Fibroblast of lung (primary cell): Measurements from ENCODE around the gene DCST2. TPM values are rescaled to one million over a fixed set of nuclear protein-coding genes. Genes with fewer than 3 reads are reported as not detected.

Source experiments
- DNase-seq, 2 donors: peaks; one replicate each; pipeline versions ENCODE4 v3.0.0 to v3.0.0-alpha.2; 2010; ENCODE audit warnings: low read depth in 2 of 2
- H2AFZ ChIP-seq: 2 replicates; pipeline ENCODE4 v1.5.1; 2012; ENCODE audit warnings: low read length, control low read depth, inconsistent platforms
- H3K27ac ChIP-seq: 2 replicates; pipeline ENCODE4 v1.5.1; 2011; ENCODE audit warnings: low read length, control low read depth; ENCODE audit not compliant: insufficient read depth
- H3K27me3 ChIP-seq: 2 replicates; pipeline ENCODE4 v1.5.1; 2011; ENCODE audit warnings: mild to moderate bottlenecking, low read length; ENCODE audit not compliant: control insufficient read depth, insufficient read depth
- H3K36me3 ChIP-seq: 2 replicates; pipeline ENCODE4 v1.5.1; 2011; ENCODE audit warnings: low read length; ENCODE audit not compliant: control insufficient read depth, insufficient read depth
- H3K4me1 ChIP-seq: 2 replicates; pipeline ENCODE4 v1.5.1; 2011; ENCODE audit warnings: low read length; ENCODE audit not compliant: control insufficient read depth, insufficient read depth; ENCODE audit errors: extremely low read depth
- H3K4me2 ChIP-seq: 2 replicates; pipeline ENCODE4 v1.5.1; 2011; ENCODE audit warnings: low read length, control low read depth; ENCODE audit not compliant: insufficient read depth; ENCODE audit errors: extremely low read depth
- H3K4me3 ChIP-seq, 4 experiments: fragments of 200-600 bp in 1 of 4; sonication (generic) in 1 of 4; replicated peaks in 1 of 4; 2 replicates each; pipeline ENCODE4 v1.5.1; 2011 to 2016; ENCODE audit warnings: low read length in 4 of 4, low read depth in 3 of 4, mild to moderate bottlenecking in 3 of 4, control low read depth in 2 of 4, inconsistent platforms in 1 of 4, mixed read lengths in 1 of 4; ENCODE audit not compliant: insufficient read depth in 1 of 4; ENCODE audit errors: control extremely low read depth in 1 of 4
- H3K79me2 ChIP-seq: 2 replicates; pipeline ENCODE4 v1.5.1; 2012; ENCODE audit warnings: mild to moderate bottlenecking, low read length, inconsistent platforms; ENCODE audit not compliant: control insufficient read depth, insufficient read depth
- H3K9ac ChIP-seq: 2 replicates; pipeline ENCODE4 v1.5.1; 2011; ENCODE audit warnings: mild to moderate bottlenecking, low read length, control low read depth; ENCODE audit not compliant: insufficient read depth
- H3K9me3 ChIP-seq: 2 replicates; pipeline ENCODE4 v1.5.1; 2012; ENCODE audit warnings: low read depth, low read length; ENCODE audit not compliant: control insufficient read depth, insufficient read depth
- H4K20me1 ChIP-seq: 2 replicates; pipeline ENCODE4 v1.5.1; 2011; ENCODE audit warnings: low read length; ENCODE audit not compliant: control insufficient read depth, insufficient read depth; ENCODE audit errors: extremely low read depth
- EZH2 ChIP-seq: IDR thresholded peaks from 2 replicates; pipeline ENCODE4 v1.5.1; 2012; ENCODE audit warnings: low read length, control low read depth, mild to moderate bottlenecking; ENCODE audit errors: missing control alignments
- polyA plus RNA-seq, 2 donors: library from polyadenylated mRNA; depleted of rRNA in 1 of 2; stranded (reverse) in 1 of 2; unstranded in 1 of 2; fragments of >200 nt; gene quantifications; 2 replicates each; pipeline ENCODE4 v1.2.1, GENCODE V29; 2011 to 2012; ENCODE audit warnings: missing spikeins in 1 of 2
- total RNA-seq: library from RNA; depleted of rRNA; stranded (reverse); fragments of >200 nt; gene quantifications from 2 replicates; pipeline ENCODE4 v1.2.1, GENCODE V29; 2014
- TF ChIP-seq, protein P1 (sequence below), 2 donors: IDR thresholded peaks in 1 of 2; conservative IDR thresholded peaks in 1 of 2; 1 replicate in 1 of 2; 2 replicates in 1 of 2; pipeline ENCODE4 v1.5.1; 2011 to 2012; ENCODE audit warnings: low read length in 2 of 2, control low read depth in 1 of 2, inconsistent platforms in 1 of 2, low read depth in 1 of 2, mild to moderate bottlenecking in 1 of 2

Gene DCST2
- total and polyA plus RNA-seq, 2 donors (not counting 1 experiment from before 2014, with no cell fraction given): 0.06 to 0.17 TPM

DNA sequence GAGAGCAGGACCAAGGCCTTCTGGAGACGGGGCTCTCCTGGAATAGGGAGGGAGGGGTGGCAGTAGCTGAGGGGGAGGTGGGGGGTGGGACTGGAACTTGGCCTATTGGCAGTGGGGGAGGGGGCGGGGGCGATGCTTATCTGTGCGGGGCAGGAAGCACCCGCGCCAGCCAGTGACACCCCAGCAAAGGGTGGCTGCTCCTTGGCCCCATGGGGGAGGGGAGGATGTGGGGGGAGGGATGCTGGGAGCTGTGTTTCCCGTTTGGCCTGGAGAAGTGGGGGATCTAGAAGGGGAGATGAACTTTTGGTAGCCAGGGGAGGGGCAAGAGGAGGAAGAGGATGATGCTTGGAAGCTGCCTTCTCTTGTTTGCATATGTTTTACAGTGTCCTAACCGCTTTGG is 19.9 kb downstream of the DCST2 start:
- H3K79me2 ChIP-seq: no peaks in the 10 kb centered on the region
- H3K9me3 ChIP-seq: no peaks in the 10 kb centered on the region
- H3K4me2 ChIP-seq: no peak overlapping the region
- H3K27me3 ChIP-seq: no peaks in the 10 kb centered on the region
- peaks cover 7% of the 10 kb centered on the region for H3K36me3 ChIP-seq
- peaks cover 11% of the 10 kb centered on the region for H3K4me1 ChIP-seq
- no peaks in the 10 kb centered on the region for H4K20me1 ChIP-seq
- no peak overlapping the region for H3K9ac ChIP-seq
- no peak overlapping the region for H2AFZ ChIP-seq
- TF ChIP-seq, protein P1, sequence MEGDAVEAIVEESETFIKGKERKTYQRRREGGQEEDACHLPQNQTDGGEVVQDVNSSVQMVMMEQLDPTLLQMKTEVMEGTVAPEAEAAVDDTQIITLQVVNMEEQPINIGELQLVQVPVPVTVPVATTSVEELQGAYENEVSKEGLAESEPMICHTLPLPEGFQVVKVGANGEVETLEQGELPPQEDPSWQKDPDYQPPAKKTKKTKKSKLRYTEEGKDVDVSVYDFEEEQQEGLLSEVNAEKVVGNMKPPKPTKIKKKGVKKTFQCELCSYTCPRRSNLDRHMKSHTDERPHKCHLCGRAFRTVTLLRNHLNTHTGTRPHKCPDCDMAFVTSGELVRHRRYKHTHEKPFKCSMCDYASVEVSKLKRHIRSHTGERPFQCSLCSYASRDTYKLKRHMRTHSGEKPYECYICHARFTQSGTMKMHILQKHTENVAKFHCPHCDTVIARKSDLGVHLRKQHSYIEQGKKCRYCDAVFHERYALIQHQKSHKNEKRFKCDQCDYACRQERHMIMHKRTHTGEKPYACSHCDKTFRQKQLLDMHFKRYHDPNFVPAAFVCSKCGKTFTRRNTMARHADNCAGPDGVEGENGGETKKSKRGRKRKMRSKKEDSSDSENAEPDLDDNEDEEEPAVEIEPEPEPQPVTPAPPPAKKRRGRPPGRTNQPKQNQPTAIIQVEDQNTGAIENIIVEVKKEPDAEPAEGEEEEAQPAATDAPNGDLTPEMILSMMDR (conservative IDR thresholded peaks at IDR 0.05 in 1 of 2, IDR thresholded peaks at IDR 0.05 in 1 of 2; ENCODE audit: low read depth in 1 of 2, low read length in 2 of 2): no peak
- no peak for TF ChIP-seq EZH2
- no peak overlapping the region for H3K27ac ChIP-seq
- DNase-seq: no peak
- no peak overlapping the region for H3K4me3 ChIP-seq

- Histone ChIP-seq H3K4me3 (no peak overlapping the region), H2AFZ (no peak overlapping the region), H3K27me3 (no peaks in the 10 kb centered on the region), H3K27ac (no peak overlapping the region), H3K9ac (no peak overlapping the region), H4K20me1 (no peaks in the 10 kb centered on the region), H3K36me3 (peaks cover 7% of the 10 kb centered on the region), H3K9me3 (no peaks in the 10 kb centered on the region), H3K79me2 (no peaks in the 10 kb centered on the region), H3K4me1 (peaks cover 7% of the 10 kb centered on the region), H3K4me2 (no peak overlapping the region)
- TF ChIP-seq EZH2: no peak
- TF ChIP-seq, protein P1 (conservative IDR thresholded peaks at IDR 0.05 in 1 of 2, IDR thresholded peaks at IDR 0.05 in 1 of 2; ENCODE audit: low read depth in 1 of 2, low read length in 2 of 2): no peak
- no peak for DNase-seq
Measured at GRCh38 chr1:155012776-155013602, 20.6 kb downstream of the DCST2 start.

DNA sequence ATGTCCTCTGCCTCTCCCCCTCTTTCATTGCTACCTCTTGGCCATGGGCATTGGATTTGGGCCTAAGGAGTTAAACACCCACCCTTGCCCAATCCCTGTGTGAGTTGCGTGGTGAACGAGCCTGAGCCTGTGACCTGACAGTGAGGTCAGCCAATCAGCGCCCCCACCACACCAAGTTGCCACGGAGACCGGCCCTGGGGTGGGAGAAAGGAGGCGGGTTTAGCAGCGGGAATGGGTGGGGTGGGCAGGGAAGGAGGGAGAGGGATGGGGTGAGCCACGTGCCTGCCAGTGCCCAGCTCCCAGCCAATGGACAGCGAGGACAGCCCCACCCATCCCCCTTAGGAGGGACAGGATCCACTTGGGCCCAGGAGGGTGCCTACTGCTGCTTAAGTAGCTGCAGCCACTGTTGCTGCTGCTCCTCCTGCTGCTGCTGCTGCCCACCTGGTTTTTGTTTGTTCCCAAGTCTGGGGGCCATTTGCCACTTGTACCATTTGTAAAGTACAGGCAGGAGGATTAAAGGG is 21.5 kb downstream of the DCST2 start:
- H3K27me3 ChIP-seq: no peaks in the 10 kb centered on the region
- H2AFZ ChIP-seq: no peak overlapping the region
- H3K4me3 ChIP-seq: no peak overlapping the region
- H3K9ac ChIP-seq: no peak overlapping the region
- no peak overlapping the region for H3K4me2 ChIP-seq
- H3K79me2 ChIP-seq: peaks cover under 1% of the 10 kb centered on the region
- peak; percentile 28 to 88 for DNase-seq
- H3K4me1 ChIP-seq: peaks cover 2% of the 10 kb centered on the region
- TF ChIP-seq, protein P1 (conservative IDR thresholded peaks at IDR 0.05 in 1 of 2, IDR thresholded peaks at IDR 0.05 in 1 of 2; ENCODE audit: low read depth in 1 of 2, low read length in 2 of 2): no peak
- peaks cover 7% of the 10 kb centered on the region for H3K36me3 ChIP-seq
- H3K9me3 ChIP-seq: no peaks in the 10 kb centered on the region
- H4K20me1 ChIP-seq: no peaks in the 10 kb centered on the region
- H3K27ac ChIP-seq: no peak overlapping the region
